Activated CD4-positive, alpha-beta T cell treated with anti-CD3 and anti-CD28 coated beads for 4 hours (primary cell): ENCODE data around the gene ATG5.
"Not testable (repeated sequence)": the region's sequence is repeated elsewhere in the genome, so short reads cannot be mapped to it uniquely, and the experiment has no call there.

Source experiments
- DNase-seq, 2 donors: peaks; one replicate each; pipeline ENCODE4 v3.0.0-alpha.2; 2020

ATG5 gene

DNA sequence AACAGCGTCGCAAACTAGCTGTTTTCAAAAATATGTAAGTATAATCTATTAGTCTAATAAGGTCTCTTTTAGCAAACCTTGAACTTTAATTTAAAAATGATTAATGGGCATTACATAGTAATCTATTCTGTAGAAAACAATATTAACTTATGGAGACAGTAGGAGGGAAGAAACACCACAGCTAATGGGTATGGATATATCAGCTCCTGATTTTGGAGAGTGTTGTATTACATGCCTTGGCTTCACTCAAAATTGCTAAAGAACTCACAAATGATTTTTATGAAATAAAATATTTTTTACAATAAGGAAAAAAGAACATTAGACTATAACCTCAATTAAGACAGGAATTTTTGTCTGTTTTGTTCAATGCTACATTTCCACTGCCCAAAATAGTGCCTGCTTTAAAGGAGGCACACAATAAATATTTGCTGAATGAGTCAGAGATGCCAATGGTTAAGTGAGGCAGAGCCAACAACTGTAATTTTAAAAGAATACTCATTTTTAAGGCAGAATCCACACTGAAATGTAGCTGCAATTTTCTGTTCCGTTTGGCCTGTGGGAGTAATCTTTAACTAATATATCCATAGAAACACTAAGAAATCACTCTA, 15.7 kb downstream of the ATG5 start:
- no peak for DNase-seq

DNA sequence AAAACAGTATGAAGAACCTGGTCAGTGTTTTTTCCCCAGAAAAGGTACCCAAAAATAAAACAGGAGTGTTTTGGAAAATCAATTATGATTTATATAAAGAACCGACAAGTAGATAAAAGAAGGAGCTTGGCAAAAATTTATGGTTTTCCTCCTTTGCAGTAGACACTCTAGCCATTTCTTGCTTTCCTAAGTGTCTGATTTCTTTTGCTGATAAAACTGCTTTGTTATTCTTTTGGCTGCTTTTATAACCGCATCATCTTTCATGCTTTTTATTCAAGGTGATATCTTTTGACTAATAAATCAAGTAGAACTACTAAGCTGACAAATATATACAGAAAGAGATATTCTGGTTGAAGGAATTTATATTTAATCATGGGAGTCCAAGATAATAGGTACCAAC, 16.6 kb downstream of the ATG5 start:
- DNase-seq = no peak

GRCh38 chr6:106305740-106306139, 19.8 kb downstream of the ATG5 start:
- no peak for DNase-seq

DNA sequence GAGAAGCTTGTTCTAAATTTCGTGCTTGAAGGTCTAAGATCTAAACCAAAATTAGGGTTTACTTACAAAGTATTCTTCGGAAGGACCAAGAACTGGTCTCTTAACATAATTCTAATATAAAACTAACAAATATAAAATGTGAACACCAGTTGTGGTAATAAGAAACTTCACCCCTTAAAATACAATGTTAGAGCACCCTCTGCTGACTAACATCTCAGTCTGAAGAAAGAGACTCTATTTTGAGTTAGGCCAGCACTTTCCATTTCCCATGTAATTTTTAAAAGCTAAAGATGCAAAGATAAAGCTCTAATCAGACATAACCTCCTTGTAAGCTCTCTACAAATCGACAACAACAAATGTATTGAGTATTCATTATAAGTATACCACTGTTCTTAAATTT, 24.6 kb downstream of the ATG5 start:
- no peak for DNase-seq

DNA sequence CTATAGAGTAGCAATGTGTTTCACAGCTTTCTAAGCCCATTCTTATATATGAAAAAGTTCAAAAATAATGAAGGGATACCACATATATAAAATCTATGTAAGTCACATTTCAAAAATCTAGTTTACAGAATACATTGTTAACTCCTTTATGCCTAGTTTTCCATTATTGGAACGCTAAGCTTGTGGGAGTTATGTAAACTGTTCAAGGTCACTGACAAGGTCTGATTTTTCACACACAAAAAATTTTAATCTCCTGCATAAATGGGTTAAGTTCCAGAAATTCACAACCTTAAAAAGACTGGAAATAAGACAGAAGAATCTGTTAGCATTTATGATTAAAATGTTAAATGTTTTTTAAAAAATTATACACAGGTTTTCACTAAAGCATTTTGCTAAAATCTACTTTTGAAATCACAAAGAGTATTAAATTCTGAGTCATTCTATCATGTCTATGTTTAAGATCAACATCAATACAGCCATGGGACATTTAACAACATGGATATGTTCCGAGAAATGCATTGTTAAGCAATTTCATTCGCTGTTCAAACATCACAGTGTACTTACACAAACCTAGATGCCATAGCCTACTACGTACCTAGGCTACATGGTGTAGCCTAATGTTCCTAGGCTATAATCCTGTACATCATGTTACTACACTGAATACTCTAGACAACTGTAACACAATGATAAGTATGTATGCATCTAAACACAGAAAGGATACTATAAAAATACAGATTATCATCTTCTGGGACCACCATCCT, 25.4 kb downstream of the ATG5 start:
- no peak for DNase-seq

DNA sequence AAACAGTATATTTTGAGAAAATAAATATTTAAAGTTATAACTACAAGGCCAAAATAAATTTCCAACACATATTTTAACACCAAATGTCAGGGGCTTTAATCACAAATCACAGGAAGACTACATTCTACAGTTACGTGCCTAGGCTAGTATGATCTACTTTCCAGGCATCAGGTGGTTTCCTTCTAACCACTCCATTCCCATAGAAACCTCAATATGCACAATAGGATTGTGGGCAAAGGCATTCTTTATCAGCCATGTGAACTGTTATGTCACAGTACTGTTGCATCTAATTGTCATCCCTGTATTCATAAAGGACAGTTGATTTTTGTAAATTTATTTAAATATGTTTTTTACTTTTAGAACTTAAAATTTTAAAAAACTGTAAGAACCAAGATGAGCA, 32.4 kb downstream of the ATG5 start:
- DNase-seq = no peak

DNA sequence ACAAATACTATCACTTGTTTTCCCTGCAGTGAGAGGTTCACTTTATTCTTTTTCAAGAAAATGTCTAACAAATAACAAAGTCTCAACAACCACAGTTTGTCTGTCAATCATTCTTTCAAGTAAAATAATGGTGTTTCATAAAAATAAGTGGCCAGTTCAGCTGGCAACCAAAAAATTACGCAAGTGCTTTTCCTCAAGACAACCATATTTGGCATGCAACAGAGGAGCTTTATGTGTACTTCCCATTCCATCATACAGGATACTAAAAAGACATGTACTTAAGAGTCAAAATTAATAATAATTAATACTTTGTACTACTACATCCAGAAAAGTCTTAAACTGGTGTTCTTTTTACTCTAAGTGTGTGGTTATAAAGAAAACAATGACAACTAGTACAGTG, 34.6 kb downstream of the ATG5 start:
- DNase-seq = no peak

- no peak for DNase-seq
These were observed 35.5 kb downstream of the ATG5 start for GRCh38 chr6:106290032-106290431.

- no peak for DNase-seq
These were observed 38.3 kb downstream of the ATG5 start for GRCh38 chr6:106287215-106287614.

DNA sequence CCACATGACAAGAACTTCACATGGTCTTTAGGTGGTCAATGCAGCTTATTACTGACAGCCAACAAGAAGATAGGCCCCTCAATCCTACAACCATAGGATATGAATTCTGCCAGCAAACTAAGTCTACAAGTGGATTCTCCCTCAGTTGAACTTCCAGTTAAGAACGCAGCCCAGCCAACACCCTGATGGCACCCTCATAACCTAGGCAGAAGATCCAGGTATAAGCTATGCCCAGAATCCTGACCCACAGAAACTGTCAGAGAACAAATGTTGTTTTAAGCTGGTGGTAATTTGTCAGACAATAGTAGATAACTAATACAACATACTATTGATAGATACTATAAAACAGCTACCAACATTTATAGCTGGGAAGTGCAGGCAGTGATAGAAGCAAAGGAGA, 38.8 kb downstream of the ATG5 start:
- no peak for DNase-seq

- DNase-seq = no peak
These were observed 42.1 kb downstream of the ATG5 start for GRCh38 chr6:106283481-106283880.

GRCh38 chr6:106281661-106282060, 43.9 kb downstream of the ATG5 start:
- no peak for DNase-seq

GRCh38 chr6:106281088-106281487, 44.5 kb downstream of the ATG5 start:
- DNase-seq = no peak

GRCh38 chr6:106279179-106279578, 46.4 kb downstream of the ATG5 start:
- DNase-seq = no peak

GRCh38 chr6:106275692-106276091, 49.9 kb downstream of the ATG5 start:
- no peak for DNase-seq

GRCh38 chr6:106273087-106273486, 52.5 kb downstream of the ATG5 start:
- DNase-seq = no peak

DNA sequence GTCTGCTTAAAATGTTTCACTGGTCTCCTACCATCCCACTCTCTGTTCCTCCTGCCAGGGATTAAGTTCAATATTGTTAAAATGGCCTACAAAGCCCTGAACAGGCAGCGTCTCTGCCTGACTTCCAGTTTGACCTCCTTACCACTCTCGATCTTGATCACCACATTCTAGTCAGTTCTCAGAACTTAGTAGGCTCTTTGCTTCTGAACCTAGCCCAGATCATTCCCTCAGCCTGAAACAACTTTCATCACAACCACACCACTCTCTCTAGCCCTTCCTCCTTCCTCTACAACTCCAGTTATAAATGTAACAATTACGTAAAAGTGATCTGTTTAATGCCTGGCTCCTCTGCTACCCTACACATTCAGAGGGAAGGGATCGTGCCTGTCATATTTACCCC, 53.3 kb downstream of the ATG5 start:
- DNase-seq = no peak

DNA sequence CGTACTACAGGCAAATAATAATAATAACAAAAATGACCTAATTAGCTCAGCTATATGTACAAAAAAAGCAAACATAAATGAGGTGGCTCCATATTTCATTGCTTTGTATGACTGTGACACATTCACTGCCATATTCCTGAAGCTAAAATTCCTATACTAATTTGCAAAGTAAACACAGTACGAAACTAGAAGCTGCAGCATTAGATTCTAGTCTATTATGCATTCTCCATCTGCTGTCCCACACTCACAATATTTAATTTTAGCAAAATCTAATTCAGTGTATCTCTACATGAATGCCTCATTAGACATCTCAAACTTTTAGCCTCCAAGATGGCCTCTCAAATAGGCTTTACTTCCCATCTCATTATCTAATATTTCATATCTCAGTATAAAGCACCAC, 55.1 kb downstream of the ATG5 start:
- DNase-seq = no peak

DNA sequence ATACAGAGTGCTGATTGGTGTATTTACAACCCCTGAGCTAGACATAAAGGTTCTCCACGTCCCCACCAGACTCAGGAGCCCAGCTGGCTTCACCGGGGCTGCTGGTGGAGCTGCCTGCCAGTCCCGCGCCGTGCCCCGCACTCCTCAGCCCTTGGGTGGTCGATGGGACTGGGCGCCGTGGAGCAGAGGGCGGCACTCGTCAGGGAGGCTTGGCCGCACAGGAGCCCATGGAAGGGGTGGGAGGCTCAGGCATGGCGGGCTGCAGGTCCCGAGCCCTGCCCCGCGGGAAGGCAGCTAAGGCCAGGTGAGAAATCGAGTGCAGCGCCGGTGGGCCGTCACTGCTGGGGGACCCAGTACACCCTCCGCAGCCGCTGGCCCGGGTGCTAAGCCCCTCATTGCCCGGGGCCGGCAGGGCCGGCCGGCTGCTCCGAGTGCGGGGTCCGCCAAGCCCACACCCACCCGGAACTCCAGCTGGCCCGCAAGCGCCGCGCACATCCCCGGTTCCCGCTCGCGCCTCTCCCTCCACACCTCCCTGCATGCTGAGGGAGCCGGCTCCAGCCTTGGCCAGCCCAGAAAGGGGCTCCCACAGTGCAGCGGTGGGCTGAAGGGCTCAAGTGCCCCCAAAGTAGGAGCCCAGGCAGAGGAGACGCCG, 56.2 kb downstream of the ATG5 start:
- not testable (repeated sequence) for DNase-seq

DNA sequence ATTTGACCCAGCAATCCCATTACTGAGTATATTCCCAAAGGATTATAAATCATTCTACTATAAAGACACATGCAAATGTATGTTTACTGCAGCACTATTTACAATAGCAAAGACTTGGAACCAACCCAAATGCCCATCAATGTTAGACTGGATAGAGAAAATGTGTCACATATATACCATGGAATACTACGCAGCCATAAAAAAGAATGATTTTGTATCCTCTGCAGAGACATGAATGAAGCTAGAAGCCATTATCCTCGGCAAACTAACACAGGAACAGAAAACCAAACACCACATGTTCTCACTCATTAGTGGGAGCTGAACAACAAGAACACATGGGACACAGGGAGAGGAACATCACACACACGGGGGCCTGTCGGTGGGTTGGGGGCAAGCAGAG, 57.1 kb downstream of the ATG5 start:
- not testable (repeated sequence) for DNase-seq

DNA sequence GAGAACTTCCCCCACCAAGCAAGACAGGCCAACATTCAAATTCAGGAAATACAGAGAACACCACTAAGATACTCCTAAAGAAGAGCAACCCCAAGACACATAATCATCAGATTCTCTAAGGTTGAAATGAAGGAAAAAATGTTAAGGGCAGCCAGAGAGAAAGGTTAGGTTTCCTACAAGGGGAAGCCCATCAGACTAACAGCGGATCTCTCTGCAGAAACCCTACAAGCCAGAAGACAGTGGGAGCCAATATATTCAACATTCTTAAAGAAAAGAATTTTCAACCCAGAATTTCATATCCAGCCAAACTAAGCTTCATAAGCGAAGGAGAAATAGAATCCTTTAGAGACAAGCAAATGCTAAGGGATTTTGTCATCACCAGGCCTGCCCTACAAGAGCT, 61.1 kb downstream of the ATG5 start:
- DNase-seq = not testable (repeated sequence)

GRCh38 chr6:106259748-106260147, 65.8 kb downstream of the ATG5 start:
- DNase-seq = not testable (repeated sequence)

DNA sequence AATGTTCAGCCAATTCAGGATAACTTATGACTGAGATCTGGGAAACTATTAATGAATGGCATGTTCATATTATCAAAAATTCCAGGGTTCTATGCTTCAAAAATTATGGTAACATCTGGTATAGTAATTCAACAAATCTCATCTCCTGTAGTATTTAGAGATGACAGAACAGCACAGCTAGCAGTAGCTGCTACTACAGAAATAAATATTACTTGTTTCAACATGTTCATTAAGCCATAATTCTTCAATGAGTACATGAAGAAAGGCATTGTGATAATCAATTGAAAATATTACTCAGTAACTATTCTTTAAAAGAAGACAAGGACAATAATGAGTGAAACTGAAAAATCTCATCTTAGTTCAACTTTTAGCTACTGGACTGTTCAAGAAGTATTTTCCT, 66.8 kb downstream of the ATG5 start:
- no peak for DNase-seq

DNA sequence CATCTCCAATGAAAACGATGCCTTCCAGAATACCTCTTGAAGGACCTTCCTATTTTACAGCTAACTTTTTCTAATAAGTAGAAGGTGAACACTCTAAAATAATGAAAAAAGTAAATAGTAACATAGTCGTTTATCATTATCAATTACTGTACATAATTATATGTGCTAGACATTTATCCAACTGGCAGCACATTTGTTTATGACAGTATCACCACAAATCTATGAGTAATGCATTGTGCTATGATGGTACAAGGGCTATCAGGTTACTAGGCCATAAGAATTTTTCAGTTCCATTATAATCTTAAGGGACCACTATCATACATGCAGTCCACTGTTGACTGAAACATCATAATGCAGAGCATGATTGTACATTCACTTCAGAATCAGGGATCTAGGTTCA, 68.4 kb downstream of the ATG5 start:
- no peak for DNase-seq
